GM12801 (cell line): ENCODE measurements around the gene MORF4L2.

Source experiments
- TF ChIP-seq, protein P1 (sequence below): IDR thresholded peaks from one replicate; pipeline ENCODE4 v1.5.1; 2011; ENCODE audit warnings: control low read depth; ENCODE audit not compliant: insufficient read length; ENCODE audit errors: extremely low read depth

Gene MORF4L2

DNA sequence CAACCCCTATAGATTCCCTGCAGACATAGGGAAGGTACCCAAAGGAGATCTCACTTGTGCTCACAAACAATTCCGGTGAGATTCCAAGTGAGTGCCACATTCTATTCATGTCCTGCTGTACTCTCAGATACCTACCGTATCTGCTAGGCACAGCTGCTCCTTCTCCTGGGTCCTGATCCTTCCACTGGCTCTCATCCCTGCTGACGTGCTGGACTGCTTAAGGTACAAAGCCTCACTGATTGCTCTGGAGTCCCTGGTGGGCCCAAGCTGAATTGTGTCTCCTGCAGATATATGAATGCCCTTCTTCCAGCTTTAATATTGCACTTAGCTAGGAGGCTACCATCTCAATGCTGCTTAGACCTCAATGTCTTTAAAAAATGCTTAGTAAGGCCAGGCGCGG is 55.4 kb downstream of the MORF4L2 start:
- TF ChIP-seq, protein P1, sequence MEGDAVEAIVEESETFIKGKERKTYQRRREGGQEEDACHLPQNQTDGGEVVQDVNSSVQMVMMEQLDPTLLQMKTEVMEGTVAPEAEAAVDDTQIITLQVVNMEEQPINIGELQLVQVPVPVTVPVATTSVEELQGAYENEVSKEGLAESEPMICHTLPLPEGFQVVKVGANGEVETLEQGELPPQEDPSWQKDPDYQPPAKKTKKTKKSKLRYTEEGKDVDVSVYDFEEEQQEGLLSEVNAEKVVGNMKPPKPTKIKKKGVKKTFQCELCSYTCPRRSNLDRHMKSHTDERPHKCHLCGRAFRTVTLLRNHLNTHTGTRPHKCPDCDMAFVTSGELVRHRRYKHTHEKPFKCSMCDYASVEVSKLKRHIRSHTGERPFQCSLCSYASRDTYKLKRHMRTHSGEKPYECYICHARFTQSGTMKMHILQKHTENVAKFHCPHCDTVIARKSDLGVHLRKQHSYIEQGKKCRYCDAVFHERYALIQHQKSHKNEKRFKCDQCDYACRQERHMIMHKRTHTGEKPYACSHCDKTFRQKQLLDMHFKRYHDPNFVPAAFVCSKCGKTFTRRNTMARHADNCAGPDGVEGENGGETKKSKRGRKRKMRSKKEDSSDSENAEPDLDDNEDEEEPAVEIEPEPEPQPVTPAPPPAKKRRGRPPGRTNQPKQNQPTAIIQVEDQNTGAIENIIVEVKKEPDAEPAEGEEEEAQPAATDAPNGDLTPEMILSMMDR: no peak

DNA sequence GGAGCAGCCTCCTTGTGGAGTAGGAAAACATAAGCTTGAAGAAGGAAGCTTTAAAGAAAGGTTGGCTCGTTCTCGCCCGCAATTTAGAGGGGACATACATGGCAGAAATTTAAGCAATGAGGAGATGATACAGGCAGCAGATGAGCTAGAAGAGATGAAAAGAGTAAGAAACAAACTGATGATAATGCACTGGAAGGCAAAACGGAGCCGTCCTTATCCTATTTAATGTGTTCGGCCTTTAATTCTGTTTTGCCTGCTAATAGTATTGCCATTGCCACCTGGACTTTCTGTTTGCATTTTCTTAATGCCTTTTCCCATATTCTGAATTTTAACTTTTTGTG is 56.4 kb downstream of the MORF4L2 start:
- TF ChIP-seq, protein P1: no peak

DNA sequence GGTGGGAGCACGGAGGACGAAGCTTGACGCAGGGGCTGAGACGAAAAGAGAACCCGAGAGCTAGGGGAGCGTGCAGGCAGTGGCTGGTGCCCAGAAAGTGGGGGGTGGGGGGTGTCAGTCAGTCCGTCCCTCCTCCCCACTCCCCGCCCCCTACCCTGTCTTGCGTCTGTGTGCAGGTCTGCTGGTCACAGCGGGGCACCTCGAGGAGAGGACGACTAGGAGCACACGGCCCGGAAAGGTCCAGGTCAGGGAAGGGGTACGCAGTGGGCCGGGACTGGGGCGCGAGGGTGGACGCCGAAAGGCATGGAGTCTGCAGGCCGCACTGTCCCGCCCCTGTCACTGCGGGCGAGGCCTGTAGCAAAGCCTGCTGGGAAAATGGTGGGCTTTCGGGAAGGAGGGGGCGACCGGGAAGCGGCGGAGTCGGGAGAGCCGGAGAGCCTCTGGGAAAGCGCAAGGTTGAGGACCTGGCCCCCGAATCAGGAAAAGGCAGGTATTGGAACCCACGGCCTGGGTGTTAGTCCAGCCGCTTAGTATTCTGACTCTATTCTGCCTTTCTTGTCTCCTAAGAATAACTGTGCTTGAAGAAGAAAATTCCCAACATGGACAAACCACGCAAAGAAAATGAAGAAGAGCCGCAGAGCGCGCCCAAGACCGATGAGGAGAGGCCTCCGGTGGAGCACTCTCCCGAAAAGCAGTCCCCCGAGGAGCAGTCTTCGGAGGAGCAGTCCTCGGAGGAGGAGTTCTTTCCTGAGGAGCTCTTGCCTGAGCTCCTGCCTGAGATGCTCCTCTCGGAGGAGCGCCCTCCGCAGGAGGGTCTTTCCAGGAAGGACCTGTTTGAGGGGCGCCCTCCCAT is 57.0 kb downstream of the MORF4L2 start:
- TF ChIP-seq, protein P1: no peak

DNA sequence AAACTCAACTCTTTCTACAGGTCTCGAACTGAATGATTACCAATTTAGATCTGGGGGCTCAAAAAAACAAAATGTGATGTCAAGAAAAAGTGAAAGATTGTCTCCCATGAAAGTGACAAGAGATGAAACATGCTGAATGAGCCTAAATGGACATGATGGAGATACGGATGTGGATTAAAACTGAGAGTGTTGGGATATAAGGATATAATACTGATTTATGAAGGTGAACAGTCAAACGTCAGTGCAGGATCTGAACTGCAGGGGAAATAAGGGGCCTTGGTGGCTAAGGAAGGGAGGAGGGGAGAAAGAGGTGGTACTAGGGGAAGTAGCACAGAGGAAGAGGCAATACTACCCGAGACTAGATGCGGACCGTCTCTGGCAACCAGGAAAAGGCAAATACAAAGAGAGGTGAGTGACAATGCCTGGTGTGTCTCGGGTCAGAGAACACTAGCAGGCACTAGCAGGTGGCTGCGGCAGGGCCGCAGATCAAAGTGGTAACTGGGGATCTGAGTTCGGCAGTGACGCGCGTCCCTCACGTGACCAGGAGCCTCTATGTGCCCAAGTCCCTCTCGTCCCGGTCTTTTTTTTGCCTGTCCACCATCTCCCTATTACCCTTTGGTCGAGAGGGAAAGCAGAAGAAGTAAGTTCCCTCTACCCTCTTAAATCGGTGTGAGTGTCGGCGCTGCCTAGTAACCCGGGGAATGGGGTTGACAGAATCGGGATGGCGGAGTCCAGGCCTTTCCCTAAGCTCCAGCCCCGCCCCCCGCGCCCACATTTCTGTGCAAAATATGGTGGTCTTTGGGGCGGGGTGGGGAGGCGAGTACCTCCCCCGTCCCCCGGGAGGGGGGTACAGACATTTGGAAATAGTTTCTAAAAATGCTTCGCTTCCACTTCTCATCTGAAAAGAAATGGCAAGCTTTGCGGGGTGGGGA is 57.8 kb downstream of the MORF4L2 start, which contains the start of gene TCEAL1:
TSS of gene TCEAL1 (plus strand) at position 590 of the 932 bp plus-strand sequence. CDS start 942 bp downstream, outside the sequence.
- TF ChIP-seq, protein P1: no peak

DNA sequence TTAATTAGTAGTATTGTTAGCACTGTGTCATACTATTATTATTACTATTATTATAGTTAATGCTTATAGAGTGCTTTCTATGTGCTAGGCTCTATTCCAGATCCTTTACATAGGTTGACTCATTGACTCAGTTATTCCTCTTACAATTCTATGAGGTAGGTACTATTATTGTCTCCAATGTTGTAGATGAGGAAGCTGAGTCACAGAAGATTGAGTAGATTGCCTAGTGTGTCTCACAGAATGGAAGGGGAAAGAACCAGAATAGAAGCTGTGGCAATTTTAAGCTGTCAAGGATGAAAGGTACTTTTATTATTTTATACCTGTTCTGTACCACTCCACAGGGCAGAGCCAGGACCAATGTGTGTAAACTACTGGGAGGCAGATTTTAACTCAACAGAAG is 59.6 kb downstream of the MORF4L2 start:
- TF ChIP-seq, protein P1: no peak
